Chondrocyte (in vitro differentiated cells): ENCODE data around the gene CTPS1. TPM values are rescaled to one million over a fixed set of nuclear protein-coding genes. Genes with fewer than 3 reads are reported as not detected.

Experiments used
- DNase-seq: peaks from one replicate; pipeline ENCODE4 v3.0.0; 2021; ENCODE audit warnings: mixed read lengths, low spot score
- H3K27ac Mint-ChIP-seq: one replicate; pipeline ENCODE4 v1.8.0; 2021; ENCODE audit warnings: mild to moderate bottlenecking, moderate library complexity, mixed read lengths; ENCODE audit not compliant: unreplicated experiment
- H3K27me3 Mint-ChIP-seq: 2 replicates; pipeline ENCODE4 v1.8.0; 2021; ENCODE audit warnings: low read depth, mixed read lengths
- H3K36me3 Mint-ChIP-seq: 2 replicates; pipeline ENCODE4 v1.8.0; 2021; ENCODE audit warnings: low read depth, mixed read lengths
- H3K4me1 Mint-ChIP-seq: 2 replicates; pipeline ENCODE4 v1.8.0; 2021; ENCODE audit warnings: low read depth, mild to moderate bottlenecking, mixed read lengths
- H3K4me3 Mint-ChIP-seq: one replicate; pipeline ENCODE4 v1.8.0; 2021; ENCODE audit warnings: mild to moderate bottlenecking, moderate library complexity, mixed read lengths; ENCODE audit not compliant: unreplicated experiment
- H3K9me3 Mint-ChIP-seq: 2 replicates; pipeline ENCODE4 v1.8.0; 2021; ENCODE audit warnings: low read depth, mixed read lengths
- CTCF ChIP-seq: fragments of 200-600 bp; sonication (generic); IDR thresholded peaks from 2 replicates; pipeline ENCODE4 v1.5.0; 2021; ENCODE audit warnings: antibody characterized with exemption, mild to moderate bottlenecking, moderate library complexity
- total RNA-seq: library from RNA; stranded (reverse); gene quantifications from 3 replicates; pipeline ENCODE4 v1.2.1, GENCODE V29; 2021

Gene CTPS1
- total RNA-seq, 1 donor from 2014 or later, result 84.5 TPM

GRCh38 chr1:41051022-41051421 is 71.5 kb downstream of the CTPS1 start:
- H3K9me3 Mint-ChIP-seq, result no peaks in the 10 kb centered on the region
- DNase-seq, result no peak
- H3K4me1 Mint-ChIP-seq, result peaks cover 14% of the 10 kb centered on the region
- H3K4me3 Mint-ChIP-seq, result no peak overlapping the region
- H3K27me3 Mint-ChIP-seq, result no peaks in the 10 kb centered on the region
- peaks cover 20% of the 10 kb centered on the region for H3K36me3 Mint-ChIP-seq
- no peak overlapping the region for H3K27ac Mint-ChIP-seq
- TF ChIP-seq CTCF, result no peak

- Mint-ChIP-seq H3K27me3 (no peaks in the 10 kb centered on the region), H3K27ac (no peak overlapping the region), H3K36me3 (peaks cover 17% of the 10 kb centered on the region), H3K9me3 (no peaks in the 10 kb centered on the region), H3K4me1 (peaks cover 6% of the 10 kb centered on the region), H3K4me3 (no peak overlapping the region)
- DNase-seq, result no peak
- no peak for TF ChIP-seq CTCF
These were observed 73.8 kb downstream of the CTPS1 start for GRCh38 chr1:41053316-41053715.

- peaks cover 6% of the 10 kb centered on the region for H3K9me3 Mint-ChIP-seq
- no peak overlapping the region for H3K4me3 Mint-ChIP-seq
- TF ChIP-seq CTCF, result no peak
- no peaks in the 10 kb centered on the region for H3K27me3 Mint-ChIP-seq
- DNase-seq, result no peak
- H3K36me3 Mint-ChIP-seq, result peaks cover 30% of the 10 kb centered on the region
- peaks cover 6% of the 10 kb centered on the region for H3K4me1 Mint-ChIP-seq
- no peak overlapping the region for H3K27ac Mint-ChIP-seq
These were observed 77.4 kb downstream of the CTPS1 start for GRCh38 chr1:41056907-41057306.

Other genes with a start within 250 kb of the CTPS1 start
- 0.60 to 3.4 TPM (median 3.0 TPM) in 3 replicates for gene KCNQ4, start 195.9 kb upstream of the CTPS1 start, total RNA-seq
- 12.4 to 30.5 TPM (median 30.1 TPM) in 3 replicates for gene CITED4, start 117.3 kb upstream of the CTPS1 start, total RNA-seq
- gene SLFNL1, start 42.0 kb downstream of the CTPS1 start, total RNA-seq, result 0.25 to 0.48 TPM in 2 of 3 replicates, not detected in the other